MM.1S (cell line): ENCODE results near the gene ABCC8.

Source experiments
- EZH2 ChIP-seq: fragments of 300-600 bp; sonication (generic); optimal IDR thresholded peaks from 2 replicates; pipeline ENCODE3; 2017; ENCODE audit warnings: low read depth, mild to moderate bottlenecking, antibody characterized with exemption, low read length, mixed read lengths
- TF ChIP-seq, protein P1 (sequence below): fragments of 300-600 bp; sonication (generic); IDR thresholded peaks from 2 replicates; pipeline ENCODE4 v1.5.1; 2016; ENCODE audit warnings: antibody characterized with exemption, low read length, mixed read lengths

GRCh38 chr11:17443926-17444690 is 32.5 kb downstream of the ABCC8 start:
- TF ChIP-seq, protein P1, sequence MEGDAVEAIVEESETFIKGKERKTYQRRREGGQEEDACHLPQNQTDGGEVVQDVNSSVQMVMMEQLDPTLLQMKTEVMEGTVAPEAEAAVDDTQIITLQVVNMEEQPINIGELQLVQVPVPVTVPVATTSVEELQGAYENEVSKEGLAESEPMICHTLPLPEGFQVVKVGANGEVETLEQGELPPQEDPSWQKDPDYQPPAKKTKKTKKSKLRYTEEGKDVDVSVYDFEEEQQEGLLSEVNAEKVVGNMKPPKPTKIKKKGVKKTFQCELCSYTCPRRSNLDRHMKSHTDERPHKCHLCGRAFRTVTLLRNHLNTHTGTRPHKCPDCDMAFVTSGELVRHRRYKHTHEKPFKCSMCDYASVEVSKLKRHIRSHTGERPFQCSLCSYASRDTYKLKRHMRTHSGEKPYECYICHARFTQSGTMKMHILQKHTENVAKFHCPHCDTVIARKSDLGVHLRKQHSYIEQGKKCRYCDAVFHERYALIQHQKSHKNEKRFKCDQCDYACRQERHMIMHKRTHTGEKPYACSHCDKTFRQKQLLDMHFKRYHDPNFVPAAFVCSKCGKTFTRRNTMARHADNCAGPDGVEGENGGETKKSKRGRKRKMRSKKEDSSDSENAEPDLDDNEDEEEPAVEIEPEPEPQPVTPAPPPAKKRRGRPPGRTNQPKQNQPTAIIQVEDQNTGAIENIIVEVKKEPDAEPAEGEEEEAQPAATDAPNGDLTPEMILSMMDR: no peak
- no peak for TF ChIP-seq EZH2
